D341Med (cell line): ENCODE measurements around the gene NEK2.
A peak's percentile ranks its signal among the peaks of the same experiment; 100 is the strongest.
"Not testable (repeated sequence)": the region's sequence is repeated elsewhere in the genome, so short reads cannot be mapped to it uniquely, and the experiment has no call there.

ENCODE experiments used
- DNase-seq: peaks from one replicate; pipeline ENCODE4 v3.0.0; 2012; ENCODE audit warnings: low spot score

Gene NEK2

GRCh38 chr1:211695135-211695816 lies 19.9 kb upstream of the NEK2 start:
- no peak for DNase-seq

GRCh38 chr1:211693911-211694310 lies 18.5 kb upstream of the NEK2 start:
- not testable (repeated sequence) for DNase-seq

GRCh38 chr1:211688421-211688820 lies 13.0 kb upstream of the NEK2 start:
- DNase-seq, result no peak

GRCh38 chr1:211687462-211688215 lies 12.2 kb upstream of the NEK2 start:
- no peak for DNase-seq

GRCh38 chr1:211685823-211686222 lies 10.4 kb upstream of the NEK2 start:
- no peak for DNase-seq

- no peak for DNase-seq
Observed at GRCh38 chr1:211684791-211685190, 9.4 kb upstream of the NEK2 start.

GRCh38 chr1:211684331-211684730 lies 8.9 kb upstream of the NEK2 start:
- no peak for DNase-seq

- DNase-seq, result no peak
Observed at GRCh38 chr1:211683396-211684297, 8.2 kb upstream of the NEK2 start.

- not testable (repeated sequence) for DNase-seq
Observed at GRCh38 chr1:211682186-211682585, 6.8 kb upstream of the NEK2 start.

- peak; percentile 91 for DNase-seq
Observed at GRCh38 chr1:211680752-211681327, 5.4 kb upstream of the NEK2 start.

- DNase-seq, result no peak
Observed at GRCh38 chr1:211677659-211678058, 2.2 kb upstream of the NEK2 start.

- no peak for DNase-seq
Observed at GRCh38 chr1:211676761-211677160, 1.3 kb upstream of the NEK2 start.

- DNase-seq, result no peak
Observed at GRCh38 chr1:211676106-211676583, 724 bp upstream of the NEK2 start.

GRCh38 chr1:211667065-211667617 lies 8.3 kb downstream of the NEK2 start:
- no peak for DNase-seq

GRCh38 chr1:211660718-211661222 lies 14.7 kb downstream of the NEK2 start:
- DNase-seq, result no peak

- no peak for DNase-seq
Observed at GRCh38 chr1:211656728-211657127, 18.7 kb downstream of the NEK2 start.

GRCh38 chr1:211654838-211655787 lies 20.3 kb downstream of the NEK2 start:
- DNase-seq, result peak; percentile 91

GRCh38 chr1:211653959-211654496 lies 21.4 kb downstream of the NEK2 start:
- DNase-seq, result no peak

- DNase-seq, result no peak
Observed at GRCh38 chr1:211653293-211653692, 22.1 kb downstream of the NEK2 start.

- DNase-seq, result no peak
Observed at GRCh38 chr1:211652371-211652770, 23.1 kb downstream of the NEK2 start.
